ENCODE measurements around the gene NEMP1.

The NEMP1 gene

GRCh38 chr12:57033431-57033830 lies 45.2 kb downstream of the NEMP1 start:
- no peaks in the 10 kb centered on the region for H3K27me3 ChIP-seq (ENCODE audit: insufficient read depth, poor library complexity, severe bottlenecking)
- no peak for DNase-seq (ENCODE audit: low read depth in 1 of 2, low spot score in 1 of 2)
- TF ChIP-seq, protein P1, sequence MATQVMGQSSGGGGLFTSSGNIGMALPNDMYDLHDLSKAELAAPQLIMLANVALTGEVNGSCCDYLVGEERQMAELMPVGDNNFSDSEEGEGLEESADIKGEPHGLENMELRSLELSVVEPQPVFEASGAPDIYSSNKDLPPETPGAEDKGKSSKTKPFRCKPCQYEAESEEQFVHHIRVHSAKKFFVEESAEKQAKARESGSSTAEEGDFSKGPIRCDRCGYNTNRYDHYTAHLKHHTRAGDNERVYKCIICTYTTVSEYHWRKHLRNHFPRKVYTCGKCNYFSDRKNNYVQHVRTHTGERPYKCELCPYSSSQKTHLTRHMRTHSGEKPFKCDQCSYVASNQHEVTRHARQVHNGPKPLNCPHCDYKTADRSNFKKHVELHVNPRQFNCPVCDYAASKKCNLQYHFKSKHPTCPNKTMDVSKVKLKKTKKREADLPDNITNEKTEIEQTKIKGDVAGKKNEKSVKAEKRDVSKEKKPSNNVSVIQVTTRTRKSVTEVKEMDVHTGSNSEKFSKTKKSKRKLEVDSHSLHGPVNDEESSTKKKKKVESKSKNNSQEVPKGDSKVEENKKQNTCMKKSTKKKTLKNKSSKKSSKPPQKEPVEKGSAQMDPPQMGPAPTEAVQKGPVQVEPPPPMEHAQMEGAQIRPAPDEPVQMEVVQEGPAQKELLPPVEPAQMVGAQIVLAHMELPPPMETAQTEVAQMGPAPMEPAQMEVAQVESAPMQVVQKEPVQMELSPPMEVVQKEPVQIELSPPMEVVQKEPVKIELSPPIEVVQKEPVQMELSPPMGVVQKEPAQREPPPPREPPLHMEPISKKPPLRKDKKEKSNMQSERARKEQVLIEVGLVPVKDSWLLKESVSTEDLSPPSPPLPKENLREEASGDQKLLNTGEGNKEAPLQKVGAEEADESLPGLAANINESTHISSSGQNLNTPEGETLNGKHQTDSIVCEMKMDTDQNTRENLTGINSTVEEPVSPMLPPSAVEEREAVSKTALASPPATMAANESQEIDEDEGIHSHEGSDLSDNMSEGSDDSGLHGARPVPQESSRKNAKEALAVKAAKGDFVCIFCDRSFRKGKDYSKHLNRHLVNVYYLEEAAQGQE (IDR thresholded peaks at IDR 0.05; ENCODE audit: insufficient replicate concordance, low read depth): no peak
- TF ChIP-seq, protein P2, sequence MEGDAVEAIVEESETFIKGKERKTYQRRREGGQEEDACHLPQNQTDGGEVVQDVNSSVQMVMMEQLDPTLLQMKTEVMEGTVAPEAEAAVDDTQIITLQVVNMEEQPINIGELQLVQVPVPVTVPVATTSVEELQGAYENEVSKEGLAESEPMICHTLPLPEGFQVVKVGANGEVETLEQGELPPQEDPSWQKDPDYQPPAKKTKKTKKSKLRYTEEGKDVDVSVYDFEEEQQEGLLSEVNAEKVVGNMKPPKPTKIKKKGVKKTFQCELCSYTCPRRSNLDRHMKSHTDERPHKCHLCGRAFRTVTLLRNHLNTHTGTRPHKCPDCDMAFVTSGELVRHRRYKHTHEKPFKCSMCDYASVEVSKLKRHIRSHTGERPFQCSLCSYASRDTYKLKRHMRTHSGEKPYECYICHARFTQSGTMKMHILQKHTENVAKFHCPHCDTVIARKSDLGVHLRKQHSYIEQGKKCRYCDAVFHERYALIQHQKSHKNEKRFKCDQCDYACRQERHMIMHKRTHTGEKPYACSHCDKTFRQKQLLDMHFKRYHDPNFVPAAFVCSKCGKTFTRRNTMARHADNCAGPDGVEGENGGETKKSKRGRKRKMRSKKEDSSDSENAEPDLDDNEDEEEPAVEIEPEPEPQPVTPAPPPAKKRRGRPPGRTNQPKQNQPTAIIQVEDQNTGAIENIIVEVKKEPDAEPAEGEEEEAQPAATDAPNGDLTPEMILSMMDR (IDR thresholded peaks at IDR 0.05; ENCODE audit: insufficient read depth, low read length): no peak
- TF ChIP-seq GABPA (IDR thresholded peaks at IDR 0.05; ENCODE audit: low read depth): no peak
- TF ChIP-seq SPI1 (IDR thresholded peaks at IDR 0.05; ENCODE audit: borderline replicate concordance, low read depth): no peak
- no peak for TF ChIP-seq POLR2AphosphoS5 (IDR thresholded peaks at IDR 0.05; ENCODE audit: low read depth)
- H3K4me3 ChIP-seq (replicated peaks; ENCODE audit: insufficient read depth, low read length): no peak overlapping the region
- H3K27ac ChIP-seq (replicated peaks): no peak overlapping the region

- TF ChIP-seq, protein P2 (IDR thresholded peaks at IDR 0.05; ENCODE audit: insufficient read depth, low read length): no peak
- TF ChIP-seq GABPA (IDR thresholded peaks at IDR 0.05; ENCODE audit: low read depth) (no peak), POLR2AphosphoS5 (IDR thresholded peaks at IDR 0.05; ENCODE audit: low read depth) (no peak), SPI1 (IDR thresholded peaks at IDR 0.05; ENCODE audit: borderline replicate concordance, low read depth) (no peak)
- TF ChIP-seq, protein P1 (IDR thresholded peaks at IDR 0.05; ENCODE audit: insufficient replicate concordance, low read depth): no peak
- Histone ChIP-seq H3K27ac (replicated peaks) (no peak overlapping the region), H3K4me3 (replicated peaks; ENCODE audit: insufficient read depth, low read length) (no peak overlapping the region), H3K27me3 (ENCODE audit: insufficient read depth, poor library complexity, severe bottlenecking) (no peaks in the 10 kb centered on the region)
- DNase-seq (ENCODE audit: low read depth in 1 of 2, low spot score in 1 of 2): no peak
Measured at GRCh38 chr12:57031789-57032188, 46.8 kb downstream of the NEMP1 start.

DNA sequence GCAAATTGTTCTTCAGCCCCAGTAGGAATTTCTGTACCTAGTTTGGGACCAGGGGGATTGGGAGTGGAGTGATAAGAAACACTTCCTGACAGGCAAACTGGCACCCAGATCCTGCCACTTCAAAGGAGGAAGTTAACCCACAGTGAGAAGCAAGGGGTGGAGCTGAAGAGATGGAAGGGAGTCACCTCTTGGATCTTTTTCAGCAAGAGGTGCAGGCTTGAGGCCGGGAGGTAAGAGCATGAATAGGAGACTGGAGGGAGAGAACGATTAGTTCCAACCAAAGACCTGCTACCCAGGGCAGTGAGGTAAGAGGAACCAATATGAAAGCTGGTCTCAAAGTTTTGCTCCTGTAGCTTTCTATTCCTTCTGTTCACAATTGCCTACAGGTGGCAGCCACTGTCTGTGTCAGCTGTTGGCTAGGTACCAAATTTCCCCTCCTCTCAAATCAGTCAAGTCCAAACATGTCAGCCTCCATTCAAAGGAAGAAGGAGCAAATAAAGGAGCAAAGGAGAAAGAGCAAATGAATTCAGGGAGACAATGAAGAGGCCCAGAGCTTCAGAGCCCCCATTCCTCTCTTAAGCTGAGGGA lies 47.4 kb downstream of the NEMP1 start:
- DNase-seq (ENCODE audit: low read depth in 1 of 2, low spot score in 1 of 2): peak in 1 of 2 experiments; percentile 59
- no peak overlapping the region for H3K4me3 ChIP-seq (replicated peaks; ENCODE audit: insufficient read depth, low read length)
- no peaks in the 10 kb centered on the region for H3K27me3 ChIP-seq (ENCODE audit: insufficient read depth, poor library complexity, severe bottlenecking)
- TF ChIP-seq, protein P2 (IDR thresholded peaks at IDR 0.05; ENCODE audit: insufficient read depth, low read length): no peak
- TF ChIP-seq, protein P1 (IDR thresholded peaks at IDR 0.05; ENCODE audit: insufficient replicate concordance, low read depth): no peak
- TF ChIP-seq SPI1 (IDR thresholded peaks at IDR 0.05; ENCODE audit: borderline replicate concordance, low read depth) (no peak; the same call in 1 of the 2 replicates), GABPA (IDR thresholded peaks at IDR 0.05; ENCODE audit: low read depth) (no peak), POLR2AphosphoS5 (IDR thresholded peaks at IDR 0.05; ENCODE audit: low read depth) (no peak)
- H3K27ac ChIP-seq (replicated peaks): no peak overlapping the region

Data from HL-60 (cell line).